H9 (cell line): ENCODE measurements around the gene ANP32E. TPM values are rescaled to one million over a fixed set of nuclear protein-coding genes. Genes with fewer than 3 reads are reported as not detected.
A peak's percentile ranks its signal among the peaks of the same experiment; 100 is the strongest.

Experiments
- DNase-seq: peaks from one replicate; pipeline ENCODE4 v3.0.0-alpha.2; 2017
- H2AFZ ChIP-seq: one replicate; pipeline ENCODE4 v1.6.1; 2013; ENCODE audit warnings: mild to moderate bottlenecking, low read length, control low read depth, moderate library complexity
- H2AK5ac ChIP-seq: 2 replicates; pipeline ENCODE4 v1.6.1; 2013; ENCODE audit warnings: low read length, control low read depth, mixed read lengths; ENCODE audit not compliant: insufficient read length
- H2BK120ac ChIP-seq: one replicate; pipeline ENCODE4 v1.6.1; 2013; ENCODE audit warnings: low read depth, mild to moderate bottlenecking, low read length, control low read depth, inconsistent platforms; ENCODE audit not compliant: poor library complexity, severe bottlenecking
- H2BK12ac ChIP-seq: 2 replicates; pipeline ENCODE4 v1.6.1; 2013; ENCODE audit warnings: low read length, control low read depth, mixed read lengths, low read depth; ENCODE audit not compliant: insufficient read length
- H2BK15ac ChIP-seq: 2 replicates; pipeline ENCODE4 v1.6.1; 2013; ENCODE audit warnings: low read depth, low read length, control low read depth
- H2BK20ac ChIP-seq: one replicate; pipeline ENCODE4 v1.6.1; 2013; ENCODE audit warnings: low read depth, mild to moderate bottlenecking, low read length, control low read depth, inconsistent platforms; ENCODE audit not compliant: poor library complexity, severe bottlenecking
- H2BK5ac ChIP-seq: 2 replicates; pipeline ENCODE4 v1.6.1; 2013; ENCODE audit warnings: low read length, control low read depth, mixed read lengths; ENCODE audit not compliant: insufficient read length
- H3K14ac ChIP-seq: 2 replicates; pipeline ENCODE4 v1.6.1; 2013; ENCODE audit warnings: low read length, control low read depth; ENCODE audit not compliant: insufficient read depth
- H3K18ac ChIP-seq: 2 replicates; pipeline ENCODE4 v1.6.1; 2013; ENCODE audit warnings: low read depth, mild to moderate bottlenecking, mixed read lengths, low read length, control low read depth; ENCODE audit not compliant: insufficient read length
- H3K23ac ChIP-seq: 2 replicates; pipeline ENCODE4 v1.6.1; 2013; ENCODE audit warnings: low read length, control low read depth, mixed read lengths, low read depth; ENCODE audit not compliant: insufficient read length
- H3K23me2 ChIP-seq: 2 replicates; pipeline ENCODE4 v1.6.1; 2013; ENCODE audit warnings: low read depth, mild to moderate bottlenecking, mixed read lengths, low read length, control low read depth; ENCODE audit not compliant: insufficient read length, poor library complexity, severe bottlenecking
- H3K27ac ChIP-seq: 2 replicates; pipeline ENCODE4 v1.5.1; 2013; ENCODE audit warnings: low read length, control low read depth, mixed read lengths, low read depth; ENCODE audit not compliant: insufficient read length
- H3K27me3 ChIP-seq: 2 replicates; pipeline ENCODE4 v1.6.1; 2013; ENCODE audit warnings: low read length, control low read depth, inconsistent platforms; ENCODE audit not compliant: insufficient read depth
- H3K4ac ChIP-seq: 2 replicates; pipeline ENCODE4 v1.6.1; 2013; ENCODE audit warnings: low read depth, mild to moderate bottlenecking, control low read depth, inconsistent platforms, low read length, moderate library complexity
- H3K4me1 ChIP-seq: 2 replicates; pipeline ENCODE4 v1.6.1; 2013; ENCODE audit warnings: low read length, control low read depth, inconsistent platforms; ENCODE audit not compliant: insufficient read depth
- H3K4me2 ChIP-seq: 2 replicates; pipeline ENCODE4 v1.6.1; 2013; ENCODE audit warnings: low read length, control low read depth, mixed read lengths; ENCODE audit not compliant: insufficient read length, insufficient read depth
- H3K56ac ChIP-seq: 2 replicates; pipeline ENCODE4 v1.6.1; 2013; ENCODE audit warnings: low read depth, mild to moderate bottlenecking, mixed read lengths, low read length, control low read depth; ENCODE audit not compliant: insufficient read length
- H3K79me1 ChIP-seq: 2 replicates; pipeline ENCODE4 v1.6.1; 2013; ENCODE audit warnings: low read depth, mild to moderate bottlenecking, moderate library complexity, low read length, control low read depth, inconsistent platforms; ENCODE audit not compliant: insufficient read depth, poor library complexity, severe bottlenecking
- H3K79me2 ChIP-seq: 2 replicates; pipeline ENCODE4 v1.6.1; 2013; ENCODE audit warnings: low read length, control low read depth, inconsistent platforms; ENCODE audit not compliant: insufficient read depth
- H3K9ac ChIP-seq: 2 replicates; pipeline ENCODE4 v1.6.1; 2013; ENCODE audit warnings: low read length, control low read depth, mixed read lengths; ENCODE audit not compliant: insufficient read length; ENCODE audit errors: extremely low read depth
- H3K9me3 ChIP-seq: one replicate; pipeline ENCODE4 v1.6.1; 2013; ENCODE audit warnings: low read depth, low read length, inconsistent platforms; ENCODE audit not compliant: control insufficient read depth
- H3T11ph ChIP-seq: one replicate; pipeline ENCODE4 v1.6.1; 2013; ENCODE audit warnings: mild to moderate bottlenecking, low read length, control low read depth, inconsistent platforms
- H4K20me1 ChIP-seq: one replicate; pipeline ENCODE4 v1.6.1; 2013; ENCODE audit not compliant: control insufficient read depth, insufficient read length, insufficient read depth
- H4K5ac ChIP-seq: 2 replicates; pipeline ENCODE4 v1.6.1; 2013; ENCODE audit warnings: low read depth, mild to moderate bottlenecking, mixed read lengths, low read length, control low read depth; ENCODE audit not compliant: insufficient read length
- H4K8ac ChIP-seq: replicated peaks from 2 replicates; pipeline ENCODE4 v1.6.1; 2013; ENCODE audit warnings: low read length, control low read depth, mixed read lengths, low read depth; ENCODE audit not compliant: insufficient read length
- H4K91ac ChIP-seq: 2 replicates; pipeline ENCODE4 v1.6.1; 2013; ENCODE audit warnings: low read depth, mild to moderate bottlenecking, moderate library complexity, mixed read lengths, low read length, control low read depth; ENCODE audit not compliant: insufficient read length
- H3K27ac Mint-ChIP-seq, 3 experiments: 2 replicates in 2 of 3; 3 replicates in 1 of 3; pipeline ENCODE4 v1.8.0; 2020 to 2021; ENCODE audit warnings: mixed read lengths in 3 of 3, mild to moderate bottlenecking in 1 of 3, moderate library complexity in 1 of 3
- H3K27me3 Mint-ChIP-seq: 2 replicates; pipeline ENCODE4 v1.8.0; 2021; ENCODE audit warnings: low read depth, mild to moderate bottlenecking, moderate library complexity, mixed read lengths
- H3K36me3 Mint-ChIP-seq, 3 experiments: 2 replicates in 2 of 3; 3 replicates in 1 of 3; pipeline ENCODE4 v1.8.0; 2020 to 2021; ENCODE audit warnings: low read depth in 3 of 3, mixed read lengths in 3 of 3; ENCODE audit not compliant: insufficient read depth in 1 of 3
- H3K4me1 Mint-ChIP-seq, 2 experiments: 2 replicates each; pipeline ENCODE4 v1.8.0; 2020; ENCODE audit warnings: mixed read lengths in 2 of 2
- H3K4me3 Mint-ChIP-seq, 2 experiments: 2 replicates in 1 of 2; 3 replicates in 1 of 2; pipeline ENCODE4 v1.8.0; 2020 to 2021; ENCODE audit warnings: mild to moderate bottlenecking in 2 of 2, mixed read lengths in 2 of 2, moderate library complexity in 1 of 2
- H3K9me3 Mint-ChIP-seq, 2 experiments: 2 replicates in 1 of 2; 3 replicates in 1 of 2; pipeline ENCODE4 v1.8.0; 2020; ENCODE audit warnings: mild to moderate bottlenecking in 2 of 2, mixed read lengths in 2 of 2, moderate library complexity in 1 of 2
- CTCF ChIP-seq: fragments of 200-600 bp; sonication (generic); conservative IDR thresholded peaks from 3 replicates; pipeline ENCODE4 v1.8.0; 2021; ENCODE audit warnings: antibody characterized with exemption, mild to moderate bottlenecking
- WGBS: extraction: QIAGEN DNeasy Blood & Tissue Kit; methylation state at CpG from one replicate; pipeline ENCODE4 v1.1.7; 2013; ENCODE audit warnings: missing lambda C conversion rate, low lambda C conversion rate, mixed read lengths; ENCODE audit not compliant: insufficient read length; ENCODE audit errors: extremely low coverage; 5-methylcytosine and 5-hydroxymethylcytosine counted together
- long read RNA-seq: library from polyadenylated mRNA; unstranded; transcript quantifications from one replicate; pipeline ENCODE4 v2.0.0, GENCODE V29; 2020
- total RNA-seq: library from RNA; stranded (reverse); gene quantifications from 2 replicates; pipeline ENCODE4 v1.2.1, GENCODE V29; 2021

The ANP32E gene
- total RNA-seq = 103 and 106 TPM in 2 replicates
- long read RNA-seq, transcript ANP32E-208 (7 exons, 3,451 nt) = major isoform, 322 of 447 reads
- long read RNA-seq, partial matches to known transcripts = 36 of 447 reads
- long read RNA-seq, other reads (novel, unspliced or antisense) = 85 of 447 reads

GRCh38 chr1:150235852-150236613 lies at the start of gene ANP32E:
TSS of gene ANP32E (minus strand) at chr1:150236112. CDS start at chr1:150235786, 326 bp downstream.
- peak within 1 kb of the TSS; percentile 79 for H4K5ac ChIP-seq
- H2BK15ac ChIP-seq = no peak within 1 kb of the TSS
- H3K36me3 Mint-ChIP-seq = peaks cover 0 to 10% (median 1%) of the 10 kb centered on the region in 3 experiments; a peak in 5 of 7 replicates
- H3K27me3 ChIP-seq = no peaks in the 10 kb centered on the region
- DNase-seq = peak; percentile 97
- peak within 1 kb of the TSS; percentile 76 for H2BK20ac ChIP-seq
- no peaks in the 10 kb centered on the region for H4K20me1 ChIP-seq
- H2AK5ac ChIP-seq = no peak within 1 kb of the TSS
- H4K91ac ChIP-seq = peak within 1 kb of the TSS; percentile 33
- no CpG with 5 or more reads among the region's 33 CpGs for WGBS
- peak within 1 kb of the TSS; percentile 74 for H2BK120ac ChIP-seq
- H3K4ac ChIP-seq = peak within 1 kb of the TSS; percentile 81
- H3K4me2 ChIP-seq = peak within 1 kb of the TSS; percentile 83
- no peak within 1 kb of the TSS for H4K8ac ChIP-seq
- peaks cover 18 to 19% of the 10 kb centered on the region in 2 experiments for H3K4me1 Mint-ChIP-seq
- no peaks in the 10 kb centered on the region; a peak in 1 of 5 replicates for H3K9me3 Mint-ChIP-seq
- no peak within 1 kb of the TSS for H3K4me3 Mint-ChIP-seq
- peak within 1 kb of the TSS; percentile 97 for H3K27ac ChIP-seq
- peak within 1 kb of the TSS; percentile 89 for H3K14ac ChIP-seq
- H3K18ac ChIP-seq = peak within 1 kb of the TSS; percentile 93
- H3K23ac ChIP-seq = no peak within 1 kb of the TSS
- H3K23me2 ChIP-seq = peaks cover 15% of the 10 kb centered on the region
- H3T11ph ChIP-seq = peak within 1 kb of the TSS; percentile 95
- H2BK12ac ChIP-seq = no peak within 1 kb of the TSS
- H3K9me3 ChIP-seq = no peaks in the 10 kb centered on the region
- H3K9ac ChIP-seq = peak within 1 kb of the TSS; percentile 97
- peak within 1 kb of the TSS; percentile 37 for H2BK5ac ChIP-seq
- H3K79me2 ChIP-seq = peaks cover 22% of the 10 kb centered on the region; the same call in 1 of the 2 replicates
- H2AFZ ChIP-seq = no peak within 1 kb of the TSS
- H3K56ac ChIP-seq = no peak within 1 kb of the TSS
- H3K79me1 ChIP-seq = no peaks in the 10 kb centered on the region
- H3K27me3 Mint-ChIP-seq = no peaks in the 10 kb centered on the region; the same call in 1 of the 2 replicates
- peak within 1 kb of the TSS; percentile 93 to 97 (median 93) for H3K27ac Mint-ChIP-seq
- H3K4me1 ChIP-seq = no peaks in the 10 kb centered on the region; the same call in 1 of the 2 replicates
- peak; percentile 31; the same call in 2 of the 3 replicates for TF ChIP-seq CTCF
